IPS-20b (cell line): Measurements from ENCODE around the gene PAMR1.

ENCODE experiments used
- H3K27ac ChIP-seq: one replicate; pipeline ENCODE4 v1.5.1; 2013; ENCODE audit warnings: low read length
- H3K27me3 ChIP-seq: 2 replicates; pipeline ENCODE4 v1.6.1; 2013; ENCODE audit warnings: mild to moderate bottlenecking, low read length, inconsistent platforms; ENCODE audit not compliant: insufficient read depth
- H3K36me3 ChIP-seq: 2 replicates; pipeline ENCODE4 v1.6.1; 2013; ENCODE audit warnings: low read depth, mild to moderate bottlenecking, inconsistent platforms, low read length, moderate library complexity; ENCODE audit not compliant: insufficient read depth
- H3K4me1 ChIP-seq: 2 replicates; pipeline ENCODE4 v1.6.1; 2013; ENCODE audit warnings: mild to moderate bottlenecking, control low read depth, inconsistent platforms, low read length, moderate library complexity; ENCODE audit not compliant: insufficient read depth
- H3K4me3 ChIP-seq: 2 replicates; pipeline ENCODE4 v1.5.1; 2013; ENCODE audit warnings: mild to moderate bottlenecking, low read length, inconsistent platforms
- H3K9ac ChIP-seq: 2 replicates; pipeline ENCODE4 v1.6.1; 2013; ENCODE audit warnings: low read depth, mild to moderate bottlenecking, inconsistent platforms, low read length, moderate library complexity
- H3K9me3 ChIP-seq: 2 replicates; pipeline ENCODE4 v1.6.1; 2013; ENCODE audit warnings: mild to moderate bottlenecking, low read depth, low read length, inconsistent platforms; ENCODE audit not compliant: insufficient read depth

PAMR1 gene

DNA sequence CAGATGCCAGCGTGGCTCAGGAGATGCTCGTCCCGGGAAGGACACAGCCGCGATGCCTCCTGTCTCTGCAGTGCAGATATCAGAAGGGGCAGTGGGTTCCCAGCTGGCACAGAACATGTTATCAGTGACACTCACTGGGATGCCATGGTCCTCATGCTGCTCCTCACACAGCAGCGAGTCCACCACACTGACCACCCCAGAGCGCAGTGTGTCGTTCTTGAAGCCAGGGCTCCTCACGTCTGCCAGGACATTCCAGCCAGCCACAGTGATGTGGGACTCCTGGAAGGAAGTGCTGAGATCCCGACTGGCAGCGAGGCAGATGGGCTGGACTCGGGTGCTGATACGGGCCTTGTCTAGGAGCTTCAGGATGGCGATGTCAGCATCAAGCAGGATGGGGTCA is 93.0 kb downstream of the PAMR1 start:
- Histone ChIP-seq H3K36me3 (no peaks in the 10 kb centered on the region), H3K9ac (no peak overlapping the region), H3K27me3 (no peaks in the 10 kb centered on the region), H3K4me3 (no peak overlapping the region), H3K4me1 (no peaks in the 10 kb centered on the region), H3K9me3 (no peaks in the 10 kb centered on the region), H3K27ac (no peak overlapping the region)

- Histone ChIP-seq H3K9me3 (no peaks in the 10 kb centered on the region), H3K4me1 (no peaks in the 10 kb centered on the region), H3K27ac (no peak overlapping the region), H3K4me3 (no peak overlapping the region), H3K9ac (no peak overlapping the region), H3K36me3 (no peaks in the 10 kb centered on the region), H3K27me3 (peaks cover 26% of the 10 kb centered on the region)
Observed at GRCh38 chr11:35427071-35427470, 98.3 kb downstream of the PAMR1 start.

GRCh38 chr11:35426351-35426750 is 99.1 kb downstream of the PAMR1 start:
- H3K4me1 ChIP-seq, result no peaks in the 10 kb centered on the region
- H3K4me3 ChIP-seq, result no peak overlapping the region
- H3K9ac ChIP-seq, result no peak overlapping the region
- H3K27ac ChIP-seq, result no peak overlapping the region
- H3K27me3 ChIP-seq, result peaks cover 33% of the 10 kb centered on the region
- no peaks in the 10 kb centered on the region for H3K36me3 ChIP-seq
- H3K9me3 ChIP-seq, result no peaks in the 10 kb centered on the region

- Histone ChIP-seq H3K4me1 (no peaks in the 10 kb centered on the region; the same call in 1 of the 2 replicates), H3K9me3 (no peaks in the 10 kb centered on the region), H3K27ac (no peak overlapping the region), H3K9ac (no peak overlapping the region), H3K4me3 (no peak overlapping the region), H3K27me3 (peaks cover 40% of the 10 kb centered on the region), H3K36me3 (no peaks in the 10 kb centered on the region)
Observed at GRCh38 chr11:35425603-35426212, 99.7 kb downstream of the PAMR1 start.

DNA sequence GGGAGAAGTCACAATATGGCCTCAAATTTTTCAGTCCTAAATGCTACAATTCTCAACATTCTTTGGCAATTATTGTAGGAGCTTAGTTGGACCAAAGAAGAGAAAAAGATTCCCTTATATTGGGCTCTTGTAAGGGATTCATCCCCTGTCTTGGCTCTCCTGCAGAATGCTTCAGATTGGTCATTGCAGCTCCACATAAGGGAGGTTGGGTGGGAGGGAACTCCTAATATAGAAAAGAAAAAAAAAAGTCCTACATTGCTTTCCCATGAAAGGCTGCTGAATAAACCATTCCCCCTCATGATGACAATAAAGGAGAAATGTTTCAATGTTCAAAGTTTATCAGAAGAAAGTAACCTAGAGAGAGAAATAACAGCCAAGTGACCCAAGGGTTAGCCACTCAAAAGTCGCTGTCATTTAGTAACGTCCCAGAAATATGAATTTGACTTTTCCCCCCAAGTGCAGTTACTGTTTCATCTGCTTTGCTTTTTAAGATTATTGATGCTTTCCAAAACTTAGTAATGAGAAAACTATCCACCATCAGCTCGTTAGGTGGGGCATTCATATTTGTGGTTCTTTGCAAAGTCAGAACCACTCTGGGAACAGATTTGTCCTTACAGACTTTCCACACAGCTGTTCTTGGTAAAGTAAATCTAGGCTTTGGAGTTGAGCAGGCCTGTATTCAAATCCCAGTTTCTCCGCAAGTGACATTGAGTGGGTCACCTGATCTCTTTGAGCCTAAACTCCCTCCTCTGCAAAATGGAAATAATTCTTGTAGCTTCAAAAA is 101.1 kb downstream of the PAMR1 start:
- Histone ChIP-seq H3K36me3 (no peaks in the 10 kb centered on the region), H3K27me3 (peaks cover 53% of the 10 kb centered on the region), H3K4me3 (no peak overlapping the region), H3K4me1 (no peaks in the 10 kb centered on the region; the same call in 1 of the 2 replicates), H3K27ac (no peak overlapping the region), H3K9me3 (no peaks in the 10 kb centered on the region), H3K9ac (no peak overlapping the region)

DNA sequence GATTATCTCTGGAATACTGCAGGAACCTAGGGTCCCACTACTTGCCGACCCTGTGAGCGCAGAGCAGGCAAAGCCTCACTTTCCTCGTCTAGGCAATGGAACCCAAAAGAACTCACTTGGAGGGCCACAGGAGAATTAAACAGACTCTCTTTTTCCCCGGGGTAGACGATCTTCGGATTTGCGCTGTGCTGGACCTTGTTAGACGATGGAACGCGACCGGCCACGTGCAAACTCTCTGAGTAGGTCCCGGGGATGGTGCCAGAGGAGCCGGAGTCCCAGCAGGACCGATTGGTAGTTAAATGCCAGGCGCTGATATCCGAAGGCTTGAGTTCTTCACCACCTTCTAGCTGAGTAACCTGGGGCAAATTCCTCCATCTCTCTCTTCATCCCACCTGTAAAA is 105.0 kb downstream of the PAMR1 start:
- Histone ChIP-seq H3K9me3 (no peaks in the 10 kb centered on the region), H3K36me3 (no peaks in the 10 kb centered on the region), H3K9ac (no peak overlapping the region), H3K4me1 (peaks cover 4% of the 10 kb centered on the region; the same call in 1 of the 2 replicates), H3K27me3 (peaks cover 93% of the 10 kb centered on the region), H3K4me3 (peak overlapping the region; percentile 76), H3K27ac (no peak overlapping the region)

DNA sequence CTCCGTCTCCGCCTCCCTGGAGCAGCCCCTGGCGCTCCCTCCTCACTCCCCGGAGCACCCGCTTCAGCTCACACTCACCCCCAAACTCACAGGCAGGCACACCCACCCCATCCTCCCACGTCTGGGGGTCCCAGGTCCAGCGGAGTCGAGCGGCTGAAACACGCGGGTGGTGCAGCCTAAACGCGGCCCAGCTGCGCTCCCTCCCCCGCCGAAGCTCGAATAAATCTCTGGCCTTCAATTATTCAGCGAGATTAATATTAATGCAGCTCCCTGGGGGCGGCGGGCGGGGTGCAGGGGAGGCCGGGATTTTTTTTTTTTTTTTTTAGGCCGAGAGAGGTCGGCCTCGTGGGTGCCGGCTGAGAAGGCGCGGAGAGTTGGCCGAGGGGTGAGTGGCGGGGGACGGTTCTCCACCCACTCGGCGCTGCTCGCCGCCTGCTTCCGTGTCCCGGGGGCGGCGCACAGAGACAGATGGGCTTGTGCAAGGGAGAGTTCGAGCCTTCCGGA is 105.5 kb downstream of the PAMR1 start:
- Histone ChIP-seq H3K36me3 (no peaks in the 10 kb centered on the region), H3K27ac (no peak overlapping the region), H3K4me1 (peaks cover 4% of the 10 kb centered on the region; the same call in 1 of the 2 replicates), H3K9ac (peak overlapping the region; percentile 39), H3K9me3 (no peaks in the 10 kb centered on the region), H3K27me3 (peaks cover 98% of the 10 kb centered on the region), H3K4me3 (peak overlapping the region; percentile 76)

- peak within 1 kb of the TSS; percentile 39 for H3K9ac ChIP-seq
- H3K27ac ChIP-seq, result no peak within 1 kb of the TSS
- no peaks in the 10 kb centered on the region for H3K36me3 ChIP-seq
- H3K4me3 ChIP-seq, result peak within 1 kb of the TSS; percentile 76
- peaks cover 4% of the 10 kb centered on the region; the same call in 1 of the 2 replicates for H3K4me1 ChIP-seq
- H3K9me3 ChIP-seq, result no peaks in the 10 kb centered on the region
- peaks cover 100% of the 10 kb centered on the region for H3K27me3 ChIP-seq
Observed at GRCh38 chr11:35419184-35419829, 106.1 kb downstream of the PAMR1 start, which contains the start of gene SLC1A2. TSS of gene SLC1A2 (minus strand) at chr11:35419558. CDS start at chr11:35418966, 592 bp downstream.

GRCh38 chr11:35418282-35419183 is 106.9 kb downstream of the PAMR1 start:
- H3K4me3 ChIP-seq, result peak overlapping the region; percentile 76
- H3K9ac ChIP-seq, result no peak overlapping the region; the same call in 1 of the 2 replicates
- H3K36me3 ChIP-seq, result no peaks in the 10 kb centered on the region
- peaks cover 98% of the 10 kb centered on the region for H3K27me3 ChIP-seq
- H3K27ac ChIP-seq, result no peak overlapping the region
- H3K4me1 ChIP-seq, result peaks cover 4% of the 10 kb centered on the region; the same call in 1 of the 2 replicates
- no peaks in the 10 kb centered on the region for H3K9me3 ChIP-seq

GRCh38 chr11:35415487-35415886 is 109.9 kb downstream of the PAMR1 start:
- no peak overlapping the region for H3K27ac ChIP-seq
- H3K4me3 ChIP-seq, result no peak overlapping the region
- peaks cover 4% of the 10 kb centered on the region; the same call in 1 of the 2 replicates for H3K4me1 ChIP-seq
- peaks cover 68% of the 10 kb centered on the region for H3K27me3 ChIP-seq
- H3K36me3 ChIP-seq, result no peaks in the 10 kb centered on the region
- no peaks in the 10 kb centered on the region for H3K9me3 ChIP-seq
- H3K9ac ChIP-seq, result no peak overlapping the region

DNA sequence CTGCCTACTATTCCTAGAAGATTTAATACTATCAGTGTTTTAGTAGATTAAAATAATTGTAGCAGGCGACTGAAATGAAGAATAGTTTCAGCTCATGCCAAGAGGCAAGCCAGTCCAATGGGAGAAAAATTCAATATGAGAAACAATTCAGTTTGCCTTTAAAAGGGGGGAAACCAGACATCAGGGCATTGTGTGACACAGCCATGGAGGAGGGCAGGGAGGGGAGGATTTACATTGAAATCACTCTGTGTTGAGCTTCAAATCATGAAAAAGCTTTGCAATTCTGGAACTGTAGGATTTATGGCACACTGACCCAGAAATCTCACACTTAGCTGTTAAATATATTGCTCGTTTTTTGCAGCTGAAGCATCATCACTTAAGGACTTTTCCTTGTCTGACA is 110.6 kb downstream of the PAMR1 start:
- H3K36me3 ChIP-seq, result no peaks in the 10 kb centered on the region
- no peak overlapping the region for H3K4me3 ChIP-seq
- peaks cover 61% of the 10 kb centered on the region for H3K27me3 ChIP-seq
- H3K9me3 ChIP-seq, result no peaks in the 10 kb centered on the region
- no peak overlapping the region for H3K9ac ChIP-seq
- H3K4me1 ChIP-seq, result peaks cover 4% of the 10 kb centered on the region; the same call in 1 of the 2 replicates
- H3K27ac ChIP-seq, result no peak overlapping the region
